Bone marrow (tissue), 2 donors: ENCODE results near the gene EFCAB11.

Experiments
- DNase-seq, 2 donors: peaks; one replicate each; lab custom pipeline; 2025; lab: John Stamatoyannopoulos, UW

EFCAB11 gene

GRCh38 chr14:89866458-89866857 is 88.1 kb downstream of the EFCAB11 start:
- no peak for DNase-seq

GRCh38 chr14:89865153-89865552 is 89.4 kb downstream of the EFCAB11 start:
- no peak for DNase-seq

- DNase-seq, result no peak
These were observed 91.7 kb downstream of the EFCAB11 start for GRCh38 chr14:89862856-89863255.

GRCh38 chr14:89861630-89862029 is 92.9 kb downstream of the EFCAB11 start:
- DNase-seq, result no peak

GRCh38 chr14:89858089-89858488 is 96.4 kb downstream of the EFCAB11 start:
- DNase-seq, result no peak

GRCh38 chr14:89856871-89857345 is 97.6 kb downstream of the EFCAB11 start:
- no peak for DNase-seq

- DNase-seq, result no peak
These were observed 98.4 kb downstream of the EFCAB11 start for GRCh38 chr14:89855961-89856656.

- DNase-seq, result no peak
These were observed 100.4 kb downstream of the EFCAB11 start for GRCh38 chr14:89853936-89854693.

GRCh38 chr14:89851106-89851505 is 103.4 kb downstream of the EFCAB11 start:
- no peak for DNase-seq

- DNase-seq, result no peak
These were observed 104.6 kb downstream of the EFCAB11 start for GRCh38 chr14:89849931-89850330.

GRCh38 chr14:89848165-89848564 is 106.4 kb downstream of the EFCAB11 start:
- no peak for DNase-seq

- DNase-seq, result no peak
These were observed 109.2 kb downstream of the EFCAB11 start for GRCh38 chr14:89845346-89845745.

GRCh38 chr14:89844508-89844907 is 110.0 kb downstream of the EFCAB11 start:
- no peak for DNase-seq

GRCh38 chr14:89842837-89843236 is 111.7 kb downstream of the EFCAB11 start:
- no peak for DNase-seq

- no peak for DNase-seq
These were observed 112.7 kb downstream of the EFCAB11 start for GRCh38 chr14:89841851-89842250.

- DNase-seq, result no peak
These were observed 117.6 kb downstream of the EFCAB11 start for GRCh38 chr14:89836830-89837469.

GRCh38 chr14:89833661-89834060 is 120.9 kb downstream of the EFCAB11 start:
- no peak for DNase-seq

- no peak for DNase-seq
These were observed 121.4 kb downstream of the EFCAB11 start for GRCh38 chr14:89833120-89833532.

GRCh38 chr14:89828471-89829165 is 125.9 kb downstream of the EFCAB11 start:
- no peak for DNase-seq

- DNase-seq, result no peak
These were observed 127.3 kb downstream of the EFCAB11 start for GRCh38 chr14:89827265-89827664.

- no peak for DNase-seq
These were observed 127.9 kb downstream of the EFCAB11 start for GRCh38 chr14:89826596-89826995.

GRCh38 chr14:89823743-89824142 is 130.8 kb downstream of the EFCAB11 start:
- DNase-seq, result no peak
